Astrocyte of the hippocampus (primary cell): ENCODE data around the gene MACROH2A1.
A peak's percentile ranks its signal among the peaks of the same experiment; 100 is the strongest.

Experiments used
- DNase-seq: peaks from one replicate; pipeline ENCODE4 v3.0.0; 2011; ENCODE audit warnings: low read depth, low spot score

Gene MACROH2A1

DNA sequence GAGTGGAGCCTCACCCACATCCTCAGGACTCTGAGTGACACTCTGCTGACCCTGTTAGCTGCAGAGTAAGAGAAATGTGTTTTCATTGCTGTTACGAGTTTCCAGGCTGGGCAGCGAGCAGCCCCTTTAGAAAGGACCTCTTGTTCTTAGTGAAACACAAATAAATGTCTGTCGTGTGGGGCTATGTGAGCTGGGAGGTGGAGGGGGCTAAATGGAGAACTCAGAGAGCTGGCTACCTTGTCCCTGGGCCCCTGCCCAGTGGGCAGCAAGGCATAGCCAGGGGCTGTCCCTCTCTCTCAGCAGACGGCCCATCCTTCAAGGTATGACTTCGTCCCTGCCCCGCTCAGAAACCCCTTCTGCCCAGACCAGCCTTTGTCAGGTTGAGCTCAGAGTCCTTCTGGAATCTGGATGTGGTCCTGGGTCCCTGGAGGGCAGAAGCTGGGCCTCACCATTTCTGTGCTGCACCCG lies 38.0 kb upstream of the MACROH2A1 start:
- no peak for DNase-seq

DNA sequence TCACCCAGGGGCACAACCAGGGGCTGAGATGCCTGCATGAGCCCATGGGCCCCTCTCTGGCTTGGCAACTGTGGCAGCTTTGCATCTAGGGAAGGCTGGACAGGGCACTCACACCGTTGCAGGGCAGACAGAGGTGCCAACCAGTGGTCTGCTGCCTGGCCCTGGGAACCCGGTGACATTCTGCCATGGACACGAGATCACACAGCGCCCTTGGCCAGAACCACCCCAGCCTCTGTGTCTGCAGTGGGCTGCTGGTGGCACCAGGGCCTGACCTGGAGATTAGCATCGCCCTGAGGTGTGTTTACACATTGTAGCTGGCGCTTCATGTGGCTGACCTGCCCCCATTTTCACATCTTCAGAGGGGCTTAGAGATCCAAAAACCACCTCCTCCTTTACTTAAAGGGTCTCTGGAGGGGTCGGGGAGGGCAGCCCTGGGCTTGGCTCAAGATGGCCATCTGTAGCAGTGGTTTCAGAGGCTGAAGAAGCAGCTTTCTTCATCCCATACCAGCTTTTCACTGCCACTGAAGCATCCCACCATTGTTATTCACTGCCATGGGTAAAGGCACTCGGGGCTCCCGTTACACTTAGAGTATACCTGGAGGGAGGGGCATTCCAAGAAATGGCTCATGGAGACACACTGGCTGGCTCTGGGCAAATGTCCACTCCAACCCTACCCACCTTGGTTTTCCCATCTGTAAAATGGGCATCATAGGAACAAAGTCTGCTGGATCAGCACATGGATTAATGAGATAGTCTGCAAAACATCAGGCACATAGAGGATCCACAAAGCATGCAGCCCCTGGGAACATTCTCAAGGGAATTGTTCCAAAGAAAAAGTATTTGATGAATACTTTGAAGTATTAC lies 36.7 kb upstream of the MACROH2A1 start:
- DNase-seq: no peak

DNA sequence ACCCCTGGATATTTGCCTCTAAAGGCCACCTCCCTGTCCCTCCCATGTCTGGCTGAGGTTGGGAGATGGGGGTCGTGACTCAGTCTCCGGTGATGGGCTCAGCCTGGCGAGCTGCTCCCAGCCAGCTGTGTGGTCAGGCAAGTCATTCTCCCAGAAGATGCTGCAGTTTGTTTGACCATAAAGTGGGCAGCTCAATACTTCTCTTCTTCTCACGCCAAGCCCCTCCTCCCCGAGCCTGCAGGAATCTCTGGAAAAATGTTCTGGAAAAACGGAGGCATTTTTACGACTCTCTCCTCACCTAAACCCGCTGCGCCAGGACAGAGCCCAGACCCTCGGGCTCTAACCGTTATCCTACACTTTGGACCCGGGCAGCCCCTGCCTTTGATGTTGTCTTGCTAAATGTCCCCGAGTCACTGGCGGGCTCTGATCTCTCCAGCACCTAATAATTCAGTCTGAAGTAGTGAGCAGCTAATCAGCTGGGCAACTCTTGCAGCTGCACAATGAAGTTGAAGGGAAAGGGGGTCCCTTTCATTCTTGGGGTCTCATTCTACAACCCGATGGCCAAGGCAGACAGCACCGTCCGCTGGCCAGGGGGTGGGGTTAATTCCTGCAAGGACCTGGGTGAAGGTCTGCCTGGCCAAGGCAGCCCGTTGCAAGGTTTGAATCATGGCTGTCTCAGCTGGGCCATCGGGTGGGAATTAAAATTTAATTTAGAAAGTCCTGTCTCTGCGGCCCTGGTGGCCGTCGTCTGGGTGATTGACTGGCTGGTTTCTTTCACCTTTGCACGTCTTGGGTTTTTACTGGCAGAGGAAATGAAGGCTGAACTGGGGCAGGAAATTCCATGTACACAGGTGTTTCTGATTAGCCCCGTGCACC lies 35.8 kb upstream of the MACROH2A1 start:
- no peak for DNase-seq

DNA sequence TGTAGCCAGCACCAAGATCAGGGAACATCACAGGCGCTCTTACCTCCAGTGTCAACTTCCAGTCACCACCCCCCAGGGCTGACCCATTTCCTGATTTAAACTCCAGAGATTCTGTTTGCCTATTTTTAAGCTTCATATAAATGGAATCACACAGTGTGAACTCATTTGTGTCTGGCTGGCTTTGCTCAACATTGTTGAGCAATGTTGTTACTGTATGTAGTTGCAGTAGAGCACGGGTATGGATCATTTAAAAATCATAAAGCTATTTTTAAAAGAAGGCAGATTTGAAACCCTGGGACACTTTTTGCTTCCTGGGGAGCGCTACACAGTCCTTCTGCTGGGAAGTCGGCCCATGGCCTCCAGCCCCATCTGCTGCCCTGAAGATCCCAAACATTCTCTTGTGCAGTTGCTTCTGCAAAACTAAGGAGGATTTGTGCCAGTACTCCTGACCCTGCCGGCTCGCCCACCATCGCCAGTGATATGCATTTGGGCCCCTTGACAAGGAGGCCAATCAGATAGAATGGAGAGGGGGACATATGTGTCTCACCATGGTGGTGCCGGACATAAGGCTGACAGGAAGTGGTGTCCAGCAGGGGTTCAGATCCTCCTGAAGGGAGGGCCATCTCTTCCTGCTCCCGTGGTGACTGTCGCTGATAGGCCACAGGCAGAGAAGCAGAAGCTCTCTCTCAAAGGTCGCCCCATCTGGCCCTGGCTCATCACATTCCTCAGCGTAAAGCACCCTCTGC lies 34.8 kb upstream of the MACROH2A1 start:
- DNase-seq: no peak

DNA sequence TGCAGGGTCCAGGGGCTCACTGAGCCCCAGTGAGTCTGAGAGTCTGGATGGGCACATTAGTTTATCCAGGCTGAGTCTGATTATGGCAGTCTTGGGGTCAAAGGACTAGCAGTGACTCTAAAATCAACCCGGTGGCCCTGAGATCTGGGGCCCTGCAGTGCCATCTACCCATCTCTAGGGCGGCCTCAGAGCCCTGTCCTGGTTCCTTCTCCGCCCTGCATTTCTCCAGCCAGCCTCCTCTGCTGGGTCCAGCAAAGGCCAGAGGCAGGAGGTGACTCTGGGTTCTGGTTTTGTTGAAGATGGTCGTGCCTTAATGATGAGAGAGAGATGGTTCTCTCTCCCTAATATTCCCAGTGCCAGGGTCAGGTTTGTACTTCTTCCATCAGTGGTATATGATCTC lies 33.1 kb upstream of the MACROH2A1 start:
- no peak for DNase-seq

DNA sequence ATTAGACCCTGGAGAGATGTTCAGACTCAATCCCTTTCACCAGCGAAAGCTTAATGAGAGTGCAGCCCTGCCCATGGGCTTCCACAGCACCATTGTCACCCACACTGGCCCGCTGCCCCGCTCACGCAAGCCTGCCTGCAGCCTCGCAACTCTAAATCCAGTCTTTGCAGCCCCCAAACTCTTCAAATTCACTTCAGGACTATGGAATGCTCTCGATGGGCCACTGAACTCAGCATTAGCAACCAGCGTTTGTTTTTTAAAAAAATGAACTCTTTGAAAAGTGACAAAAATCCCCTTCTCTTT lies 31.1 kb upstream of the MACROH2A1 start:
- DNase-seq: no peak

DNA sequence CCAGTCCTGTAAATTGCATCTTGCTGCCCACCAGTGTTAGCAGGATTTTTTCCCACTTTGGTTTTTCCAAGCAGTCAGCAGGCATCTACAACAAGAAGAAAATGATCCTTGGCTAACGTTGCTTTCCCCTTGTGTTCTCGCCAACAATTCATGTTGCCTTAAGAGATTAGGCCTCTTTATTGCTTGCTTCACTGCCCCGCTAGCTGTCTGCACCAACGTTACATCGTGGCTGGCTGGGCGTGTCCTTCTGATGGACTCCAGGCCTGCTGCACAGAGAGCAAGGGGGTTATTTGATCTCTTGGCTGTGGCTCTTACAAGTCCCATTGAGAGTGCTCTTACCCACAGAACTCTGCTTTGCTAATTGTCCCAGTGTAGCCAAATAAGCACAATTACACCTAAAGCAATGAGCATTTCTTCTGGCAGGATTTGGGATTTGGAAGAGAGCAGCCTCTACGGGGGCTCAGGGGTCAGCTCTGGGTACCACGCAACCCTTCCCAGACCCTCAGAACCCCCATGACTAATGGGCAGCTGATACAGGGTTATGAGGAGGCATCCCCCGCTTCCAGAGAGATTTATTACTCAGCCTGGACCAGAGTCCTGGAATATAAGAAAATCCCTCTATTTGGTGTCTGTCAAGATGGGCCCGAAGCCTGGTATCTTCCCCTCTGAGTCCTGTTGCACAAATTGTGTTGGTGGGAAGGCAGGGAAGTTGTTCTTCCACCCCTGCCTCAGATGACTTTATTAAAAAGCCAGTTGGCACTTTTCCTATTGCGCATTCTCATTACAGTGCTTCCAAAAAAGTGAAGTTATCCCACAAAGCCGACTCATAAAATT lies 30.5 kb upstream of the MACROH2A1 start:
- peak; percentile 59 for DNase-seq

DNA sequence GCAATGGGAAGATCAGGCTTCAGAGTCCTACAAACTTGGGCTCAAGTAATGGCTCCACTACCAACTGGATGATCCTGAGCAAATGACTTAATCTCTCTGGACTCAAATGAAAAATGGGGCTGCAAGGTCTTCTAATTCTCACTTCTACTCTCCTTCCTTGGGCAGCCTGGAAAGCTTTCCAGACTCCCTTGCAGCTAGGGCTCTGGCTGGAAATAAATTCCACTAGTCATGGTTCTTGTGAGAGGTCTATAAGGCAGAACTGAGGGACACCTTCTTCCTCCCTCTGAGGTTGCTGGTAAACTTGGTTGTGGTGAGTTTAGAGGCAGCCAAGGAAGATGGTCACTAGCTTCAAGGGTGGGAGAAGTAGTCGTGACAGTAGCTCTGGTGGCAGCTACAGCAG lies 29.6 kb upstream of the MACROH2A1 start:
- DNase-seq: no peak

DNA sequence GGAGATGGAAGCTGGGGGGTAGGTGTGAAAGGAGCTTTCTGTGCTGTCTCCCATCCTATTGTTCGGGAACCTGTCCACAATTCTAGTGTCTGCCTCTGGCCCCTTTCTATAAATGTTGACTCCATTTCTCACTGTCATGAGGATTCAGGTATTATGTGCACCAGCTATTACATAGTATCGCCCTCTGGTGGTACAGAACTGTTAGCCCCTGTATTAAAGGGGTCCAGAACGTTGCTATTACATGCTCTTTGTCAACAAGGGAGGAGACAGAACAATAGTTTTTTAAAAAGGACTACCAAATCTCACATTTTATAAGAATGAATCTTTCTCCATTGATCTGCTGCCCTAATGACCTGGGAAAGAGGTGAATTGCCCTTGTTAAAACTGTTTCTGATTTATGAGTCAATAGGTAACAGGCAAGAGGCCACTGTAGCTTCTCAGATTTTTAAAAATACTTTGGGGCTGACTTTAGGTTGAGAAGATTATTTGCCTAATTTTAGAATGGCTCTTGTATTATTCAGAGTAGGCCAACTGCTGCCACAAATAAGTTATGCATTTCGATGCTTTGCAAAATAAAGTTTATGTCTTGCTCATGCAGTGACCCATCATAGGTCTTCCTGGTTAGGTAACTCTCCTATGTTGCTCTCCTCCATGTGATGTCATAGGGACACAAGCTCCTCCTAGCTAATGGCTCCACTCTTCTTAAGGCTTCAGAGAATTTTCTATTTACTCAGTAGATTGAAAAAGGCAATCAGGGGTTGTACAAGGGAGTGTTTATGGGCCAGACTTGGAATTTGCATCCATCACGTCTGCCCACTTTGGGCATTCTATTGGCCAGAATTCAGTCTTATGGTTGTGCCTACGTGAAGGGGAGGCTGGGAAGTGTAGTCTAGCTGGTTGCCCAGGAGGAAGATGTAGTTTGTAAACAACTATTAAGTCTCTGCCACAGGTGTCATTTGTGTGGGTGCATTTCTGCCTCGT lies 27.4 kb upstream of the MACROH2A1 start:
- peak; percentile 63 for DNase-seq

DNA sequence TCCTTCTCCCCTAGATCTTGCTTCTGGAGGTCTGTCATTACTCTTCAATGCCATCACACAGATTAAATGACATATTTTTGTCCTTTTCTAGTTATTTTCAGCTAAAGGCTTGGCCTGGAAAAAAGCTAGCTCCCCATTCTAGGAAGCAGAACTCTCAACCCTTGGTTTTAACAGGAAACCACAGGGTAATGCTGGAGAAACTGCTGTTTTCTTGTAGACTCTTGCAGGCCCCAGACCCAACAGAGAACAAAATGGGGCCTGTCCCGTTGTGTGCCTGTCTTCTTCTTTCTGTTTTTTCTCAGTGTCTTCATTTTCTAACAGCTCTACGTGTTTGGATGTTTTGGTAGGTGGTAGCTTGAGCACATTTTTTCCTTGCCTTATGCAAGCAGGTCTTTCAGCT lies 26.6 kb upstream of the MACROH2A1 start:
- no peak for DNase-seq

DNA sequence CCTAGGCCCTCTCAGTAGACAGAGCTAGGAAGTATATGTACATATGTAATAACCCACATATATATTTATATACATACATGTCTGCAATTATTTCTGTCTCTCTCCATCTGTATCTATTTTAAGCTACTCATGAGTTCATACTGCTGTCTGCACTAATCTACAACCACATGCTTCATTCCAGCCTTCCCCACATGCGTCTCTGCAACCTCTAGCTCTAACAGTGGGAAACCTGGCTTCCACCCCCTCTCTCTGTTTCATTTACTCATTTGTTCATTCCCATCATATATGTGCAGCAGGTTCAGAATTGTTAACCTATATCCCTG lies 24.8 kb upstream of the MACROH2A1 start:
- DNase-seq: no peak

DNA sequence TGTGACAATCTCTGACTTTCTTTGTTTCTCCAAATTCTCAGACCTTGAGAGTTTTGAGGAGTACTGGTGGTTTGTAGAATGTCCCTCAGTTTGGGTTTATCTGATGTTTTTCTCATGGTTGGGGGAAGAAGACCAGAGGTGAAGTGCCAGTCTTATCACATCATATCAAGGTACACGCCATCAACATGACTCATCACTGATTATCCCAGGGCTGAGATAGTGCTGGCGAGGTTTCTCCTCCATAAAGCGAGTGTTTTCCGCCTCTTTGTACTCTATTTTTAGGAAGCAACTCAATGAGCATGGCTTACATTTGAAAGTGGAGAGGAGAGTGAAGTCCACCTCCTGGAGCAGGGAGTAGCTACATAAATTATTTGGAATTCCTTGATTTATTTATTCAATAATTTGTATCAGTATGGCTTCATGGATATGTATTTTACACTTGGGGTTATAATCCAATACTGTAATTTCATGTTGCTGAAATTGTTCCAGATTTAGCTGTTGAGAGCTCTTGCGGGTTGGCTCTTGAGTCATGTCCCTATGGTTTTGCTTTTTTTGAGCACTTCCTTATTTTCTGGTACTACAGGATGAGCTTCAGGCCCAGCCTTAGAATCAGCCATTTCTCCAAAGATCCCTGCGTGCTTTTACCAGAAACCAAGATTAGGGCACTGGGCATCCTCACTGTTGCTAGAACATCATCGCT lies 24.3 kb upstream of the MACROH2A1 start:
- no peak for DNase-seq

DNA sequence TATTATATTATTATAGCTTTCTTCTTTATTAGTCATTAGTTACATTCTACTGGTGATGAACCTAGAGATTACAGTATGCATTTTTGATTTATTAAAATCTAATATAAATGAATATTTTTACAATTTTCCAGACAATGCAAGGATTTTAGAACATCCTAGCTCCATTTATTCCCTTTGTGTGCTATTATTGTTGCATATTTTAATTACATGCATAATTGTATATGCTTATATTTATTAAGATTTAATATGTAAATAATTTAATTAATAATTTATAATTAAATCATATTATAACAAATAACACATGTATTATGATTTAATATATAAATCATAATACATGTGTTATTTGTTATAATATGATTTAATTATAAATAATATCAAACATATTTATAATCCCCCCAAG lies 23.4 kb upstream of the MACROH2A1 start:
- DNase-seq: no peak

DNA sequence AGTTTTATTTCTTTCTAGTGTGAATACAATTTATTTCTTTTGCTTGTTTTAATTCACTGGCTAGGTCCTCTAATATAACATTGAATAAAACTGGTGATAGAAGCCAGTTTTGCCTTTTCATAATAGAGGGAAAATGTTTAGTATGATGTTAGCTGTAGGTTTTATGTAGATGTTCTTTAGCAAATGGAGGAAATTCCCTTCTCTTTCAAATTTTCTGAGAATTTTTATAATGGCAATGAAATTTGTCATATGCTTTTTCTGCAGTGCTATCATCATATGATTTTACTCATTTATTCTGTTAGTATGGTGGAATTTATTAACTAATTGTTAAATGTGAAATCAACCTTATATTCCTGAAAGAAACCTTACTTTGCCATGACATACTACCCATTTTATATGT lies 18.1 kb upstream of the MACROH2A1 start:
- no peak for DNase-seq

DNA sequence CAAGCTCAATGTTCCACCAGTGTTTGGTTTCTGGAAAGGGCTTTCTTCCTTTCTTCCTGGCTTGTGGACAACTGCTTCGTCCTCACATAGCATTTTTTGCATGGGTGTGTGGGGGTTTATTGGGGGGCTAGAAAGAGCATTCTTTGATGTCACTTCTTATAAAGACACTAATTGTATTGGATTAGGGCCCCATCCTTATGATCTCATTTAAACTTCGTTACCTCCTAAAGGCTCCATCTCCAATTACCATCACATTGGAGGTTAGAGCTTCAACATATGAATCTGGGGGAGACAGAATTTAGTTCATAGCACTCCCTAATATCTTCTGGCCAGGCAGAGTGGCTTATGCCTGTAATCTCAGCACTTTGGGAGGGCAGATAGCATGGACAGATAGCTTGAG lies 6.1 kb upstream of the MACROH2A1 start:
- no peak for DNase-seq

DNA sequence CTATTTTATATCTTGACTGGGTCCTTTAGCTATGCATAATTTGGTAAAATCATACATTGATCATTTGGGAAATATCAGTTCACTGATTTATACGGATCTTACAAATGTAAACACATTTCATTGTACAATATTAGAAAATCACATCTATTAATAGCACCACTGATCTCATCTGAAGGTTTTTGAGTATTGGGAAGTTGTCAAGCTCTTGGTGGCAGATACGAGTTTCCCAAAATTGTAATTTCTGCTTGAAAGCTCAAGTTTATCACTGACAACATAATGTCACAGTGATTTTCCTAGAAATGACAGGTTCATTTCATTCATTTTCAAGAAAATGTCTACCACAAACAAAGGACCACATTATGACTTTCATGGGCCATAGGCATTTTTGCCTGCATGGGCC lies 3.0 kb upstream of the MACROH2A1 start:
- DNase-seq: no peak

DNA sequence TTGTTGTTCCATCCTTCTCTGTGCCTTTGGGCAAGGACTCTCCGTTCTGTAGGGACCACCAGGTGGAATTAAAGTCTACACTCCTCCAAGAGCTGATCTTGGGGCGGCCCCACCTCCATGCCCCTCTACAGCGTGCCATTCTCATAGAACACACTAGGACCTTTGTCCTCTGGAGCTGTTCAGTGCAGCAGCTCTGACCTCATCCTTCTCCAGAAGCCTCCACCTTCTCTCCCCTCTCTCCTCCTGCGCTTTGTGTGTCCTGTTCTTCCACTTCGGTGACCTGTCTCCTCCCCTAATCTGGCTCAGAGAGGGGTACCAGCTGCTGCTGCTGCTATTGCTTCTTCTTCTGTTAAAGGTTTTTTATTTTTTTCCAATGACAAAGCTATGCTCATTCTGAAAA lies 1.8 kb upstream of the MACROH2A1 start:
- no peak for DNase-seq

DNA sequence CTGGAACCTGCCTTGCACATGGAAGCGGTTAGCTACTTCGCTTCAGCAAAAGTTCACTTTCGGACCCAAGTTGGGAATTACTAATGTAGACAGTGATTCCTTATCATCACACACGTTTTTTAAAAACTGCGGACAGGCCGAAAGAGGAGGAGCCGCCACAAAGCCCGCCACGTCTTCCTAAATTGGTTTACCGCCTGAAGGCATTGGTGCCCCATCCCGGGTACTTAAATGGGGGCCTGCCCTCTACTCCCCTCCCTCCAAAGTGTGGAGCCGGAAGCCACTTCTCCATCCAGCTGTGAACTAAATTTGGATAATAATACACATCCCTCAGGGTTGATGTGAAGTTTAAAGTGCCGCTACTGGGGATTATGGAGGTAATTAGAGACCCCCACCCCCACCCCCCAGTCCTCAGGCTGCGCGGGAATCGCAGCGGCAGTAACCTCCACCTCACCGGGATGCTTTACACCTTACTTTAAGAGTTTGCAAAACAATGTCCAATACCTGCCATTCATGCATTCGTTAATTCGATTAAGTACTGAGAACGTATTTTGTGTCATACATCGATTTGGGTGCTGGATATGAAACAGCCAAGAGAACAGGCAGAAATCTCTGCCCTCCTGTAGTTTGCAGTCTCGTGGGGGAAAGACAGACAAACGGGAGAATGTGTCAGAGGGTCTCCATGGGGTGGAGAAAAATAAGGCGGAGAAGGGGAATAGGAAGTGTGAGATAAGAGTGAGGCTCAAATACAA lies 937 bp upstream of the MACROH2A1 start:
- DNase-seq: no peak
